GM12878 (cell line): ENCODE results near the gene DPF3.

Experiments used
- CTCF ChIP-seq, 3 experiments: IDR thresholded peaks in 2 of 3; conservative IDR thresholded peaks in 1 of 3; 2 replicates each; pipeline ENCODE4 v1.5.1; 2011; ENCODE audit warnings: low read depth in 3 of 3, low read length in 3 of 3, mild to moderate bottlenecking in 3 of 3, control low read depth in 2 of 3, moderate library complexity in 2 of 3, inconsistent platforms in 1 of 3, mixed read lengths in 1 of 3; ENCODE audit not compliant: control insufficient read depth in 2 of 3, insufficient read depth in 1 of 3; ENCODE audit errors: extremely low read depth in 1 of 3
- EED ChIP-seq: sonication (generic); IDR thresholded peaks from 2 replicates; pipeline ENCODE4 v1.6.1; 2016; ENCODE audit warnings: antibody characterized with exemption, low read depth
- IRF5 ChIP-seq: fragments of 450-650 bp; IDR thresholded peaks from 2 replicates; pipeline ENCODE4 v1.6.1; 2017; ENCODE audit warnings: borderline replicate concordance
- MYC ChIP-seq: IDR thresholded peaks from 2 replicates; pipeline ENCODE4 v1.6.1; 2011; ENCODE audit warnings: mild to moderate bottlenecking, low read length, moderate library complexity, inconsistent platforms; ENCODE audit not compliant: insufficient read depth, insufficient replicate concordance, insufficient read length, severe bottlenecking
- NFYB ChIP-seq: IDR thresholded peaks from 2 replicates; pipeline ENCODE4 v1.6.1; 2011; ENCODE audit warnings: low read depth, mild to moderate bottlenecking, low read length, improper control_type of control experiment, moderate library complexity; ENCODE audit not compliant: insufficient read depth
- POLR2A ChIP-seq: IDR thresholded peaks from 2 replicates; pipeline ENCODE4 v1.6.1; 2011; ENCODE audit warnings: low read depth, mild to moderate bottlenecking, low read length
- RAD21 ChIP-seq: IDR thresholded peaks from 2 replicates; pipeline ENCODE4 v1.6.1; 2011; ENCODE audit warnings: mild to moderate bottlenecking, low read depth, low read length, moderate library complexity; ENCODE audit not compliant: insufficient read depth
- SIN3A ChIP-seq: IDR thresholded peaks from 2 replicates; pipeline ENCODE4 v1.6.1; 2012; ENCODE audit warnings: low read depth, low read length, improper control_type of control experiment
- SP1 ChIP-seq: IDR thresholded peaks from one replicate; pipeline ENCODE4 v1.6.1; 2011; ENCODE audit warnings: low read depth, low read length

- TF ChIP-seq RAD21 (no peak), CTCF (IDR thresholded peaks at IDR 0.05 in 2 of 3, conservative IDR thresholded peaks at IDR 0.05 in 1 of 3; ENCODE audit: control insufficient read depth in 2 of 3, extremely low read depth in 1 of 3, insufficient read depth in 1 of 3, low read depth in 3 of 3, low read length in 3 of 3) (no peak), MYC (no peak), IRF5 (no peak), NFYB (no peak), SP1 (no peak), POLR2A (no peak), EED (no peak), SIN3A (no peak)
Measured at GRCh38 chr14:72917094-72917802, 23.3 kb upstream of the DPF3 start.
